HG03108 (cell line): ENCODE results near the gene VWA8.
"Not testable (repeated sequence)": the region's sequence is repeated elsewhere in the genome, so short reads cannot be mapped to it uniquely, and the experiment has no call there.

Experiments used
- ATAC-seq: cut with Tn5 transposase; IDR thresholded peaks from one replicate; pipeline ENCODE4 v1.9.1; 2021; ENCODE audit warnings: moderate library complexity; ENCODE audit not compliant: unreplicated experiment

The VWA8 gene

GRCh38 chr13:41751734-41752445 lies 209.0 kb downstream of the VWA8 start:
- no peak for ATAC-seq

- ATAC-seq: no peak
These were observed 209.6 kb downstream of the VWA8 start for GRCh38 chr13:41751277-41751676.

GRCh38 chr13:41746259-41746658 lies 214.7 kb downstream of the VWA8 start:
- ATAC-seq: no peak

DNA sequence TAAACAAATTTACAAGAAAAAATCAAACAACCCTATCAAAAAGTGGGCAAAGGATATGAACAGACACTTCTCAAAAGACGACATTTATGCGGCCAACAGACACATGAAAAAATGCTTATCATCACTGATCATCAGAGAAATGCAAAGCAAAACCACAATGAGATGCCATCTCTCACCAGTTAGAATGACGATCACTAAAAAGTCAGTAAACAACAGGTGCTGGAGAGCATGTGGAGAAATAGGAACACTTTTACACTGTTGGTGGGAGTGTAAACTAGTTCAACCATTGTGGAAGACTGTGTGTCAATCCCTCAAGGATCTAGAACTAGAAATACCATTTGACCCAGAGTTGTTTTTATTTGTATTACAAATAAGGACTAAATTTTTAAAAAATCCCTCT lies 215.4 kb downstream of the VWA8 start:
- not testable (repeated sequence) for ATAC-seq

GRCh38 chr13:41742917-41743552 lies 217.9 kb downstream of the VWA8 start:
- no peak for ATAC-seq

DNA sequence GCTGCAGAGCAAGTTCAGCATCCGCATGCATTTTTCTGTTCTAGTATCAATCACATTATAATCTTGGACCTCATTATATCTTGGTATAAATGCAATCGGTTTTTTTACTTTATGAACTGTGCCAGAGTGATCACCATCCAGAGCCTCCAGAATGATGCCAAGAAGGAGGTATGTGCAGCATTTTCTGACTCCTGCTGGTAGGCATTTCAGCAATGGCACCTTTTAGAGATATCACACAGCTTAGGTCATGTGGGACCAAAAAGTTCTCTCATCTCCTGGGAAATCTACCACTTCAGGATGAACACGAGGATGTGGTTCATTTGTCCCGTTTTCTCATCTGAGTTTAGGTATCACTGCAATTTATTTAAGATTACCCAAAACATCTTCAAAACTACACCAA lies 220.4 kb downstream of the VWA8 start:
- no peak for ATAC-seq

- no peak for ATAC-seq
These were observed 238.0 kb downstream of the VWA8 start for GRCh38 chr13:41722684-41723535.

GRCh38 chr13:41720839-41721561 lies 239.9 kb downstream of the VWA8 start:
- no peak for ATAC-seq

DNA sequence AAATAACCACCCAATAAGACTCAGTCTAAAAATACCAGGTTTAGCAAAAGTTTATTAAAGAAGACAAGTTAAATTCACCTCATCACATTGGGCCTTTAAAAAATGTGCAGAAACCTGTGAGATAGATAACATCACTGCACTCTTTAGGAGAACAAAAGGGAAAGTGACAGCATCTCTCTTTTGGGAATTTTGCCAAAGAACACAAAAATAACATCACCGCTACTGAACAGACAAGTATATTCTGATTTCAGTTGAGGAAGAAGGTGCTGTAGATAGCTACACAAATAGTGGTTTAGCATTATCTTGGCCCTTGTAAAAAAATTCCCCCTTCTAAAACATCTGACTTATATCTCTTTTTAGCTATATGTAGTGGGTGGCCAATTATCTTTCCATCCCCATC lies 244.7 kb downstream of the VWA8 start:
- no peak for ATAC-seq

- ATAC-seq: no peak
These were observed 247.5 kb downstream of the VWA8 start for GRCh38 chr13:41713405-41713804.

- ATAC-seq: no peak
These were observed 250.1 kb downstream of the VWA8 start for GRCh38 chr13:41710771-41711170.

GRCh38 chr13:41709511-41709910 lies 251.4 kb downstream of the VWA8 start:
- no peak for ATAC-seq

GRCh38 chr13:41708713-41709112 lies 252.2 kb downstream of the VWA8 start:
- no peak for ATAC-seq

- ATAC-seq: no peak
These were observed 253.6 kb downstream of the VWA8 start for GRCh38 chr13:41707194-41707821.

DNA sequence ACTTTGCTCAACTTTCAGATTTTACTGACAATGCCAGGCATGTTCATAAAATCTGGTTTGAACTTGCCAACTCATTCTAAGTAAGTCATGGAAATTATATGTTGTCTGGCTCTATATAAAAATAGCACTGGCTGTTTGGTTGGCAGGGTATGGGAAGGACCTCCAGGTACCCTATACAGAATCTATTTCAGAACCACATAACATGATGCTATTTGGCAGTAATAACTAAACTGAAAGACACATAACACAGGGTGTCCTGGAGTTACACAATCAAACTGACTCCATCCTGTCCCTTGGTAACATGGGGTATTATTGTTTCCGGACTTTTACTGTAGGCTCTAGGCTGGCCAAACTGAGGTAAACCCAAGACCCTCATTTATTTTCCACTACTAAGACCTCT lies 254.8 kb downstream of the VWA8 start:
- no peak for ATAC-seq

DNA sequence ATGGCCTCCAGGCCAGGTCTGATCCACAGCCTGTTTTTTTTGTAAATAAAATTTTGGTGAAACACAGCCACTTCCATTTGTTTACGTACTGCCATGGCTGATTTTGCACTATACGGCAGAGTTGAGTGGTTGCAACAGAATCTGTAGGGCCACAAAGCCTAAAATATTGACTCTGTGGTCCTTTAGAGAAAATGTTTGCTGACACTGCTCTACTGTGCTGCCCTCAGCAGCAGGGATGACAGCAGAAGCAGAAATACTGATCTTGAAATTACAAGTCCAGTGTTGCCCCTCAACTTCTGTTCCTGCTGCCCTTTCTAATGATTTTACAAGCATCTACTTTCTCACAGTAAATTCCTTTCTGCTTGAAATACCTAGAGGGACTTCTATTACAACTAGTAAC lies 258.4 kb downstream of the VWA8 start:
- ATAC-seq: no peak

- ATAC-seq: no peak
These were observed 259.2 kb downstream of the VWA8 start for GRCh38 chr13:41701676-41702075.

- ATAC-seq: no peak
These were observed 260.1 kb downstream of the VWA8 start for GRCh38 chr13:41700790-41701310.

DNA sequence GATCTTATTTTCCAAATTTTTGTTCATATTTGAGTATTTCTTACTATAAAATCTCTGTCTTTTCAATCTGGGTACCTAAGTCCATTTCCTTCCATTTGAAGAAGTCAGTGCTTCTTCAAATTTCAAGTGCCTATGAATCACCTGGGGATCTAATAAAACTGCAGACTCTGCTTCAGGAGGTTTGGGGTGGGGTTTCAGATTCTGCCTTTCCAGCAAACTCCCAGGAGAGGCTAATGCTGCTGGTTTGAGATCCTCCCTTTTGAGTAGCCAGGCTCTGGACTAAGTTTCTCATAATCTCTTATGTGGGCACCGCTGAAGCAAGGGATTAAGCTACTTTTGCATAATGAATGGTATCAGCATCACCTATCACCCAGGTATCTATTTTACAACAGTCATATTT lies 261.1 kb downstream of the VWA8 start:
- ATAC-seq: no peak

DNA sequence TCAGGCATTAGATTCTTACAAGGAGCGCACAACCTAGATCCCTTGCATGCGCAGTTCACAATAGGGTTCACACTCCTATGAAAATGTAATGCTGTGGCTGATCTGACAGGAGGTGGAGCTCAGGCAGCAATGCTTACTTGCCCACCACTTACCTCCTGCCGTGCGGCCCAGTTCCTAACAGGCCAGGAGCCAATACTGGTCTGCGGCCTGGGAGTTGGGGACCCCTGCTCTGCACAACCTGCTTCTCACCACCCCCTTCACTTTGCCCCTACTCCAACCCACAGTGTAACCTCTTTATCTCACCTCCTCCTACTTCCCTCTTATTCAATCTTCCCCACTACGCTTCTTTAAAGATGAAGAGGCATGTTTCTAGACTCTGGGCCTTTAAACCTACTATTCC lies 263.3 kb downstream of the VWA8 start:
- ATAC-seq: no peak
